GM21786 (cell line): ENCODE results near the gene SYT17.

Experiments used
- ATAC-seq: cut with Tn5 transposase; IDR thresholded peaks from one replicate; pipeline ENCODE4 v1.9.1; 2021; ENCODE audit not compliant: unreplicated experiment

Gene SYT17

GRCh38 chr16:19213885-19214284, 45.8 kb downstream of the SYT17 start:
- no peak for ATAC-seq

GRCh38 chr16:19215705-19216104, 47.7 kb downstream of the SYT17 start:
- no peak for ATAC-seq

GRCh38 chr16:19218581-19218980, 50.5 kb downstream of the SYT17 start:
- no peak for ATAC-seq

- no peak for ATAC-seq
Observed at GRCh38 chr16:19219836-19220235, 51.8 kb downstream of the SYT17 start.

- ATAC-seq = no peak
Observed at GRCh38 chr16:19223235-19224170, 55.5 kb downstream of the SYT17 start.

GRCh38 chr16:19225651-19226050, 57.6 kb downstream of the SYT17 start:
- ATAC-seq = no peak

- ATAC-seq = no peak
Observed at GRCh38 chr16:19227643-19228042, 59.6 kb downstream of the SYT17 start.

- no peak for ATAC-seq
Observed at GRCh38 chr16:19228052-19228451, 60.0 kb downstream of the SYT17 start.

- no peak for ATAC-seq
Observed at GRCh38 chr16:19228575-19228974, 60.5 kb downstream of the SYT17 start.

- no peak for ATAC-seq
Observed at GRCh38 chr16:19230575-19230974, 62.5 kb downstream of the SYT17 start.

- ATAC-seq = no peak
Observed at GRCh38 chr16:19231881-19232280, 63.8 kb downstream of the SYT17 start.

GRCh38 chr16:19232988-19233387, 64.9 kb downstream of the SYT17 start:
- no peak for ATAC-seq

- ATAC-seq = no peak
Observed at GRCh38 chr16:19235478-19235877, 67.4 kb downstream of the SYT17 start.

GRCh38 chr16:19235886-19236285, 67.8 kb downstream of the SYT17 start:
- no peak for ATAC-seq

GRCh38 chr16:19236561-19237209, 68.6 kb downstream of the SYT17 start:
- no peak for ATAC-seq

GRCh38 chr16:19238406-19238805, 70.4 kb downstream of the SYT17 start:
- ATAC-seq = no peak

- no peak for ATAC-seq
Observed at GRCh38 chr16:19239511-19240155, 71.6 kb downstream of the SYT17 start.

- ATAC-seq = no peak
Observed at GRCh38 chr16:19240494-19240893, 72.5 kb downstream of the SYT17 start.

- ATAC-seq = no peak
Observed at GRCh38 chr16:19241512-19241911, 73.5 kb downstream of the SYT17 start.

GRCh38 chr16:19242186-19242585, 74.1 kb downstream of the SYT17 start:
- ATAC-seq = no peak

- no peak for ATAC-seq
Observed at GRCh38 chr16:19242987-19243575, 75.0 kb downstream of the SYT17 start.
